Bronchial epithelial cell (primary cell): ENCODE results near the gene FRK. TPM values are rescaled to one million over a fixed set of nuclear protein-coding genes. Genes with fewer than 3 reads are reported as not detected.

Source experiments
- DNase-seq: peaks from one replicate; pipeline ENCODE4 v3.0.0-alpha.2; 2010; ENCODE audit warnings: low read depth
- FAIRE-seq: peaks from 2 replicates; lab custom pipeline; 2011; peaks lifted over from hg19 to GRCh38; lab: Jason Lieb, UNC
- H3K27me3 ChIP-seq: 2 replicates; pipeline ENCODE4 v1.5.1; 2011; ENCODE audit warnings: low read length; ENCODE audit not compliant: control insufficient read depth, insufficient read depth
- H3K36me3 ChIP-seq: 2 replicates; pipeline ENCODE4 v1.5.1; 2011; ENCODE audit warnings: low read length; ENCODE audit not compliant: control insufficient read depth, insufficient read depth
- H3K4me3 ChIP-seq: 2 replicates; pipeline ENCODE4 v1.5.1; 2011; ENCODE audit warnings: mild to moderate bottlenecking, low read depth, low read length, control low read depth
- total RNA-seq: library from RNA; depleted of rRNA; stranded (reverse); fragments of >200 nt; gene quantifications from 2 replicates; pipeline ENCODE4 v1.2.1, GENCODE V29; 2014
- TF ChIP-seq, protein P1 (sequence below): IDR thresholded peaks from 2 replicates; pipeline ENCODE4 v1.5.1; 2011; ENCODE audit warnings: mild to moderate bottlenecking, moderate library complexity, low read length, control low read depth, inconsistent platforms; ENCODE audit not compliant: insufficient read depth, severe bottlenecking

The FRK gene
- total RNA-seq, 1 donor from 2014 or later = 1.3 TPM

GRCh38 chr6:115899730-115900282 lies 160.9 kb downstream of the FRK start:
- no peak overlapping the region for H3K4me3 ChIP-seq
- TF ChIP-seq, protein P1, sequence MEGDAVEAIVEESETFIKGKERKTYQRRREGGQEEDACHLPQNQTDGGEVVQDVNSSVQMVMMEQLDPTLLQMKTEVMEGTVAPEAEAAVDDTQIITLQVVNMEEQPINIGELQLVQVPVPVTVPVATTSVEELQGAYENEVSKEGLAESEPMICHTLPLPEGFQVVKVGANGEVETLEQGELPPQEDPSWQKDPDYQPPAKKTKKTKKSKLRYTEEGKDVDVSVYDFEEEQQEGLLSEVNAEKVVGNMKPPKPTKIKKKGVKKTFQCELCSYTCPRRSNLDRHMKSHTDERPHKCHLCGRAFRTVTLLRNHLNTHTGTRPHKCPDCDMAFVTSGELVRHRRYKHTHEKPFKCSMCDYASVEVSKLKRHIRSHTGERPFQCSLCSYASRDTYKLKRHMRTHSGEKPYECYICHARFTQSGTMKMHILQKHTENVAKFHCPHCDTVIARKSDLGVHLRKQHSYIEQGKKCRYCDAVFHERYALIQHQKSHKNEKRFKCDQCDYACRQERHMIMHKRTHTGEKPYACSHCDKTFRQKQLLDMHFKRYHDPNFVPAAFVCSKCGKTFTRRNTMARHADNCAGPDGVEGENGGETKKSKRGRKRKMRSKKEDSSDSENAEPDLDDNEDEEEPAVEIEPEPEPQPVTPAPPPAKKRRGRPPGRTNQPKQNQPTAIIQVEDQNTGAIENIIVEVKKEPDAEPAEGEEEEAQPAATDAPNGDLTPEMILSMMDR = no peak
- no peak for DNase-seq
- no peaks in the 10 kb centered on the region for H3K36me3 ChIP-seq
- no peaks in the 10 kb centered on the region for H3K27me3 ChIP-seq
- no peak for FAIRE-seq

DNA sequence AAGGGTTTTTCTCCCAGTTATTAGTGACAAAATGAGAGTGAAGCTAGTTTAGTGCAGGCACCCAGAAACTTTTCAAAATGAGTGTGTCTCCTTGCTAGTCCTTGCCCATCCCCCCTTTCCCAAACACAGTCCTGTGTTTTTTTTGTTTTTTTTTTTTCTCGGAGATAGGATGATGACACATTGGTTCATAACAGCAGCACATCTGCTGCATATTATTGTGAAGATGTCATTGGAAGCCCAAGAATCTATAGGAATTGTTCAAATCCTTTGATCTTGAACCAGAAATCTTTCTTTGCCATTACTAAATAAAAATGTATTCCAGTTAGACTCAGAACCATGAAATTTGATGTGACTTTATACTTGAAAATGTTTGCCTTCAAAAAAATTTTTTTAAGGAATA lies 162.4 kb downstream of the FRK start:
- TF ChIP-seq, protein P1 = no peak
- FAIRE-seq (no peak), DNase-seq (no peak)

GRCh38 chr6:115896538-115897129 lies 164.1 kb downstream of the FRK start:
- FAIRE-seq (no peak), DNase-seq (peak; percentile 52)
- H3K36me3 ChIP-seq = no peaks in the 10 kb centered on the region
- H3K4me3 ChIP-seq = no peak overlapping the region
- H3K27me3 ChIP-seq = no peaks in the 10 kb centered on the region
- TF ChIP-seq, protein P1 = peak; percentile 70

More for the DNA sequence above, 162.4 kb downstream of the FRK start:
- Histone ChIP-seq H3K4me3 (no peak overlapping the region), H3K27me3 (no peaks in the 10 kb centered on the region), H3K36me3 (no peaks in the 10 kb centered on the region)

- FAIRE-seq = no peak
- Histone ChIP-seq H3K27me3 (no peaks in the 10 kb centered on the region), H3K36me3 (no peaks in the 10 kb centered on the region), H3K4me3 (no peak overlapping the region)
- no peak for DNase-seq
- TF ChIP-seq, protein P1 = no peak
Observed at GRCh38 chr6:115894426-115894992, 166.2 kb downstream of the FRK start.

- H3K36me3 ChIP-seq = no peaks in the 10 kb centered on the region
- no peak for DNase-seq
- H3K4me3 ChIP-seq = no peak overlapping the region
- TF ChIP-seq, protein P1 = no peak
- FAIRE-seq = no peak
- no peaks in the 10 kb centered on the region for H3K27me3 ChIP-seq
Observed at GRCh38 chr6:115891750-115892149, 168.9 kb downstream of the FRK start.
